Measurements from ENCODE around the gene ZNF665.
A peak's percentile ranks its signal among the peaks of the same experiment; 100 is the strongest.

Gene ZNF665

DNA sequence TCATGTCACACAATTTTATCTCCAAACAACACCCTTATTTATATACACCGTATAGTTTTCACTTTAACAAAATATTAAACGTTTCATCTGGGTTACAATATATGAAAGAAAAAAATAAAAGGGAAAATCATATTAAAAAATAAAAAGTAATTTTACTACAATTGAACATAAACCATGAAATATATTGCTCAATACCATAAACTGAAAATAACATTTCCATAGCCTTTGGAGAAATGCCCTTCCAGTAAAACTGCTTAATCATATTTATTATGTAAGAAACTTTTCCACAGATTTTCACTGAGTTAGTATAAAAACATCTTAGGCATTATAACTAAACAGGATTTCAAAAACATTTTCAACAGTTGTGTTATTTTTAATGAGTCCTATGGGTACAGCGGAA lies 32.8 kb downstream of the ZNF665 start:
- in situ Hi-C loops (cut with HindIII; ENCODE audit: low pct_ligation_motif_present, low sequenced_read_pairs): no loop called here
- Histone ChIP-seq H3K4me3 (ENCODE audit: low read depth, low read length) (no peak overlapping the region), H3K27ac (no peak overlapping the region), H3K27me3 (replicated peaks) (no peaks in the 10 kb centered on the region), H3K36me3 (replicated peaks) (peaks cover 9% of the 10 kb centered on the region)
- no peak for DNase-seq
- TF ChIP-seq, protein P1, sequence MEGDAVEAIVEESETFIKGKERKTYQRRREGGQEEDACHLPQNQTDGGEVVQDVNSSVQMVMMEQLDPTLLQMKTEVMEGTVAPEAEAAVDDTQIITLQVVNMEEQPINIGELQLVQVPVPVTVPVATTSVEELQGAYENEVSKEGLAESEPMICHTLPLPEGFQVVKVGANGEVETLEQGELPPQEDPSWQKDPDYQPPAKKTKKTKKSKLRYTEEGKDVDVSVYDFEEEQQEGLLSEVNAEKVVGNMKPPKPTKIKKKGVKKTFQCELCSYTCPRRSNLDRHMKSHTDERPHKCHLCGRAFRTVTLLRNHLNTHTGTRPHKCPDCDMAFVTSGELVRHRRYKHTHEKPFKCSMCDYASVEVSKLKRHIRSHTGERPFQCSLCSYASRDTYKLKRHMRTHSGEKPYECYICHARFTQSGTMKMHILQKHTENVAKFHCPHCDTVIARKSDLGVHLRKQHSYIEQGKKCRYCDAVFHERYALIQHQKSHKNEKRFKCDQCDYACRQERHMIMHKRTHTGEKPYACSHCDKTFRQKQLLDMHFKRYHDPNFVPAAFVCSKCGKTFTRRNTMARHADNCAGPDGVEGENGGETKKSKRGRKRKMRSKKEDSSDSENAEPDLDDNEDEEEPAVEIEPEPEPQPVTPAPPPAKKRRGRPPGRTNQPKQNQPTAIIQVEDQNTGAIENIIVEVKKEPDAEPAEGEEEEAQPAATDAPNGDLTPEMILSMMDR (IDR thresholded peaks at IDR 0.05; ENCODE audit: low read depth, low read length, missing control alignments): no peak

DNA sequence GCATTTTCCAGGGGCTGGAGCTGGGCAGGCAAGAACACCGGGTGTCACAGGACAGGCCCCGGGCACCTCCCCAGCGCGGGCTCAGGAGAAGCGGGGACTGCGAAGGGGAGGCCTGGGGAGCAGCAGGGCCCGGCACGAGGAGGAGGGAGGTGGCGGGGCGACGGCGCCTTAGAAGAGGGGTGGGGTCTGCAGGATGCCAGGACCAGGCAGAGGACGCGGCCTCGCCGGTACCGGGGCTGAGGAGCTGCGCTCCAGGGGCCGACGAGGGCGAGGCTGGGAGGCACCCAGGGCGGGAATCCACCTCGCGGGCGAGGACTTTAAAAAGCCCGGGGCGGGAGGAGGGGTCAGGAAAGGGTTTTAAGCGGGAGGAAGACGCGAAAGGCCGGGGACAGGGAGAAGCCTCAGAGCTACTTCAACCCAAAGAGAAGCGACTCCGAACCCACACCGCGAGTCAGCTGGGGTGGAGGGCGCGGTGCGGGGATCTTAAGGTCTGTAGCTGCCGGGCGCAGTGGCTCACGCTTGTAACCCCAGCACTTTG lies 35.0 kb downstream of the ZNF665 start:
- Histone ChIP-seq H3K27ac (peak overlapping the region; percentile 6), H3K36me3 (replicated peaks) (peaks cover 12% of the 10 kb centered on the region), H3K4me3 (ENCODE audit: low read depth, low read length) (peak overlapping the region; percentile 66), H3K27me3 (replicated peaks) (no peaks in the 10 kb centered on the region)
- in situ Hi-C loops (cut with HindIII; ENCODE audit: low pct_ligation_motif_present, low sequenced_read_pairs): no loop called here
- TF ChIP-seq, protein P1 (IDR thresholded peaks at IDR 0.05; ENCODE audit: low read depth, low read length, missing control alignments): no peak
- DNase-seq: no peak

DNA sequence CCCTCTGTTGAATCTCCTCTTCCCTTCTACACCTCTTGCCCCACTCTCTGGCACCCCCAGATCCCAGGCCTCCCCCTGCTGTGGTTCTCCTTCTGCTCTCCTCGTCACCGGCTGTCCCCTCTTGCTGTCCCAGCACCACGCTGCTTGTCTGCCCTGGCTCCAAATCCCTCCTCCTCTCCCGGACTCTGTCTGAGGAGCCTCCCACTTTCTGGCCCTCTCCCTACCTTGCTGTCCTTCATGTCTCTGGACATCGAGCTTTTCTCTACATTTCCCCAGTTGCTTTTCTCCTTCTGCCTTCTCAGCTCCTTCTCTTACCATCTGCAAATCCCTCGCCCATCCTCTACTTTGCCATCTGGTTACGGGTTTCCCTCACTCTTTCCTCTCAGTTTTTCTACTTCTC lies 35.5 kb downstream of the ZNF665 start:
- Histone ChIP-seq H3K27me3 (replicated peaks) (no peaks in the 10 kb centered on the region), H3K27ac (peak overlapping the region; percentile 6), H3K36me3 (replicated peaks) (peaks cover 12% of the 10 kb centered on the region), H3K4me3 (ENCODE audit: low read depth, low read length) (peak overlapping the region; percentile 66)
- DNase-seq: no peak
- in situ Hi-C loops (cut with HindIII; ENCODE audit: low pct_ligation_motif_present, low sequenced_read_pairs): no loop called here
- TF ChIP-seq, protein P1 (IDR thresholded peaks at IDR 0.05; ENCODE audit: low read depth, low read length, missing control alignments): no peak

DNA sequence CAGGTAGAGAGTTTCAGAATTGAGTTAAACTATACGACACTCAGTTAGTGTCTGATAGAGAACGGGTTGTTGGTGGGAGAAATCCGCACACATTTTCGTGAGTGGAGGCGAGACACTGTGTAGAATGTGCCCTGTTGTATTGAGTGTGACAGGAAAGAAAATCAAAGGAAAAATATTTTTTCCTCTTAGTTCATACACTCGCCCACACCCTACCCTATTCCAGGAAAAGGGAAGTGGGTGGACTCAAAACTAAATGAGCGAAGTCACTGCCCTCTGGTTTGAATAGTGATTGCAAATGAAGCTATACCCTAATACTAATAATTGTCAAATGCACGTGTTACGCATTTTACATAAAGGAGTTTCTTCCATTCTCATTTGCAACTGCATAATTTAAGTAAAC lies 36.3 kb downstream of the ZNF665 start:
- Histone ChIP-seq H3K27ac (no peak overlapping the region), H3K36me3 (replicated peaks) (peaks cover 15% of the 10 kb centered on the region), H3K27me3 (replicated peaks) (no peaks in the 10 kb centered on the region), H3K4me3 (ENCODE audit: low read depth, low read length) (no peak overlapping the region)
- no peak for DNase-seq
- TF ChIP-seq, protein P1 (IDR thresholded peaks at IDR 0.05; ENCODE audit: low read depth, low read length, missing control alignments): no peak
- in situ Hi-C loops (cut with HindIII; ENCODE audit: low pct_ligation_motif_present, low sequenced_read_pairs): no loop called here

DNA sequence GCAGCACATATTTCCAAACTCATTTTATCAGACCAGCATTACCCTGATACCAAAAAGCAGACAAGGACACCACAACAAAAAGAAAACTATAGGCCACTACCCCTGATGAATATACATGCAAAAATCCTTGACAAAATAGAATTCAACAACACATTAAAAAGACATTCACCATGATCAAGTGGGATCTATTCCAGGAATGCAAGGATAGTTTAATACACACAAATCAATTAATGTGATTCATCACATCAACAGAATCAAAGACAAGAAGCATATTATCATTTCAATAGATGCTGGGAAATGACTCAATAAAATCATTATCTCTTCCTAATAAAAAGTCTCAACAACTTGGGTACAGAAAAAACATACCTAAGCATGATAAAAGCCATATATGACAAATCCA lies 45.5 kb downstream of the ZNF665 start:
- Histone ChIP-seq H3K36me3 (replicated peaks) (peaks cover 67% of the 10 kb centered on the region), H3K27me3 (replicated peaks) (no peaks in the 10 kb centered on the region), H3K27ac (no peak overlapping the region), H3K4me3 (ENCODE audit: low read depth, low read length) (no peak overlapping the region)
- DNase-seq: no peak
- in situ Hi-C loops (cut with HindIII; ENCODE audit: low pct_ligation_motif_present, low sequenced_read_pairs): no loop called here
- TF ChIP-seq, protein P1 (IDR thresholded peaks at IDR 0.05; ENCODE audit: low read depth, low read length, missing control alignments): no peak

DNA sequence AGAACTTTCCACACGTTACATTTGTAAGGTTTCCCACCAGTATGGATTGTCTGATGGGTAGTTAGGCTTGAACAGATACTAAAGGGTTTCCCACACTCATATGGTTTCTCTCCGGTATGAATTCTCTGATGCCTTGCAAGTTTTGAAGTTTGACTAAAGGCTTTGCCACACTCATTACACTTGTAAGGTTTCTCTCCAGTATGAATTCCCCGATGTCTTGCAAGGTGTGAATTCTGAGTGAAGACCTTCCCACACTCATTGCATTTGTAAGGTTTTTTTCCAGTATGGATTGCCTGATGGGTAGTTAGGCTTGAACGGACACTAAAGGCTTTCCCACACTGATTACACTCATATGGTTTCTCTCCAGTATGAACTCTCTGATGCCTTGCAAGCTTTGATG lies 52.8 kb downstream of the ZNF665 start:
- in situ Hi-C loops (cut with HindIII; ENCODE audit: low pct_ligation_motif_present, low sequenced_read_pairs): no loop called here

More for the DNA sequence above, 52.8 kb downstream of the ZNF665 start:
- Histone ChIP-seq H3K36me3 (replicated peaks) (peaks cover 39% of the 10 kb centered on the region), H3K4me3 (ENCODE audit: low read depth, low read length) (no peak overlapping the region), H3K27me3 (replicated peaks) (no peaks in the 10 kb centered on the region), H3K27ac (no peak overlapping the region)
- TF ChIP-seq, protein P1 (IDR thresholded peaks at IDR 0.05; ENCODE audit: low read depth, low read length, missing control alignments): no peak
- no peak for DNase-seq
